RWPE2 (cell line): ENCODE results near the gene ELFN2.

Experiments
- ATAC-seq: fragments of 200-7000 bp; cut with Tn5 transposase; 3 replicates; pipeline ENCODE4 v1.9.1; 2021; ENCODE audit warnings: low read depth
- DNase-seq: peaks from one replicate; pipeline ENCODE4 v3.0.0-alpha.2; 2020; ENCODE audit warnings: low spot score
- H3K27ac ChIP-seq: fragments of 450-650 bp; 2 replicates; pipeline ENCODE4 v1.5.1; 2017; ENCODE audit warnings: mild to moderate bottlenecking; ENCODE audit not compliant: poor library complexity, severe bottlenecking
- H3K27me3 ChIP-seq: fragments of 250-450 bp; sonication (Bioruptor Pico); 2 replicates; pipeline ENCODE4 v1.5.1; 2021; ENCODE audit warnings: mild to moderate bottlenecking, moderate library complexity; ENCODE audit not compliant: insufficient read depth, poor library complexity, severe bottlenecking
- H3K36me3 ChIP-seq: fragments of 250-450 bp; sonication (Bioruptor Pico); 2 replicates; pipeline ENCODE4 v1.5.1; 2020; ENCODE audit warnings: low read depth, mild to moderate bottlenecking, moderate library complexity
- H3K4me1 ChIP-seq: fragments of 250-450 bp; sonication (Bioruptor Pico); 2 replicates; pipeline ENCODE4 v1.5.1; 2021; ENCODE audit warnings: mild to moderate bottlenecking, moderate library complexity; ENCODE audit not compliant: insufficient read depth, poor library complexity, severe bottlenecking
- H3K4me3 ChIP-seq: fragments of 250-450 bp; sonication (Bioruptor Pico); 2 replicates; pipeline ENCODE4 v1.5.1; 2021; ENCODE audit warnings: mild to moderate bottlenecking, moderate library complexity; ENCODE audit not compliant: severe bottlenecking
- H3K9me3 ChIP-seq: fragments of 250-450 bp; sonication (Bioruptor Pico); 2 replicates; pipeline ENCODE4 v1.5.1; 2021; ENCODE audit warnings: mild to moderate bottlenecking, moderate library complexity; ENCODE audit not compliant: severe bottlenecking
- TF ChIP-seq, protein P1 (sequence below): fragments of 450-650 bp; IDR thresholded peaks from one replicate; pipeline ENCODE4 v1.5.1; 2017; ENCODE audit warnings: mild to moderate bottlenecking, moderate library complexity; ENCODE audit not compliant: poor library complexity, severe bottlenecking

Gene ELFN2

DNA sequence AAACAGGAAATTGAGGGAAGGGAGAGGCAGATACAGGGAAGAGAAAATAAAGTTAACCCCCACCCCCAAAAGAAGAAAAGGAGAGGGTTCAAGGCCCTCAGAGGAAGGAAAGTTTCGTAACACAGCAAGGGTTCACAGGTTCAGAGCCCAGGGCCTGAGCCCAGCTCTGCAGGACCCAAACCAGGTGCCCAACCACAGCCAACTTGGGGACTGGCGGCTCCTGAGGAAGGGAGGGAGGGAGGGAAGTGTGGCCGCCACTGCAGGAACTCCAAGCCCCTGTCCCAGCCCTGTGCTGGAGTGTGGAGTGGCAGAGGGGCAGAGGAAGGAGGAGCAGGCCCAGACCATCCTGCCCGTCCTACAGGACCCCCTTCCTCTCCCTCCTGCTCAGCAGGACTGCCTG lies 59.2 kb downstream of the ELFN2 start:
- no peaks in the 10 kb centered on the region for H3K4me1 ChIP-seq
- H3K9me3 ChIP-seq: no peaks in the 10 kb centered on the region
- DNase-seq: no peak
- no peaks in the 10 kb centered on the region for H3K36me3 ChIP-seq
- ATAC-seq: no peak
- H3K27ac ChIP-seq: no peak overlapping the region
- H3K27me3 ChIP-seq: no peaks in the 10 kb centered on the region
- H3K4me3 ChIP-seq: no peak overlapping the region
- TF ChIP-seq, protein P1, sequence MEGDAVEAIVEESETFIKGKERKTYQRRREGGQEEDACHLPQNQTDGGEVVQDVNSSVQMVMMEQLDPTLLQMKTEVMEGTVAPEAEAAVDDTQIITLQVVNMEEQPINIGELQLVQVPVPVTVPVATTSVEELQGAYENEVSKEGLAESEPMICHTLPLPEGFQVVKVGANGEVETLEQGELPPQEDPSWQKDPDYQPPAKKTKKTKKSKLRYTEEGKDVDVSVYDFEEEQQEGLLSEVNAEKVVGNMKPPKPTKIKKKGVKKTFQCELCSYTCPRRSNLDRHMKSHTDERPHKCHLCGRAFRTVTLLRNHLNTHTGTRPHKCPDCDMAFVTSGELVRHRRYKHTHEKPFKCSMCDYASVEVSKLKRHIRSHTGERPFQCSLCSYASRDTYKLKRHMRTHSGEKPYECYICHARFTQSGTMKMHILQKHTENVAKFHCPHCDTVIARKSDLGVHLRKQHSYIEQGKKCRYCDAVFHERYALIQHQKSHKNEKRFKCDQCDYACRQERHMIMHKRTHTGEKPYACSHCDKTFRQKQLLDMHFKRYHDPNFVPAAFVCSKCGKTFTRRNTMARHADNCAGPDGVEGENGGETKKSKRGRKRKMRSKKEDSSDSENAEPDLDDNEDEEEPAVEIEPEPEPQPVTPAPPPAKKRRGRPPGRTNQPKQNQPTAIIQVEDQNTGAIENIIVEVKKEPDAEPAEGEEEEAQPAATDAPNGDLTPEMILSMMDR: no peak

DNA sequence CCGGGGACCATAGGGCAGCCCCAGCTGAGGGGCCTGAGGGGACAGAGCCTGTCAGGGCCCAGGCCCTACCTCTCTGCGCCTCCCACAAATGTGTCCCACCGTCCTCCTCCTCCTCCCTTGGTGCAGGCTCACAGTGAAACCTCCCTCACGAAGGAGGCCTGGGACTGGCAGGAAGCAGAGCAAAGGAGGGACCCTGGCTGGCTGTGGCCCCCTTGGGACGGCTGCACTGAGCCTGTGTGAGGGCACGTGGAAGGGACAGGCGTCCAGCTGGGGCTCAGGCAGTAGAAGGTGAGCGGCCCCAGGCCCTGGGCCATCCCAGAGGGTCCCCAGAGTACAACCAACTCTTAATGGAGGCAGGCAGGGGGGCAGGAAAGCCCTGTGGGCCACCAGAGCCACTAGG lies 60.7 kb downstream of the ELFN2 start:
- no peaks in the 10 kb centered on the region for H3K27me3 ChIP-seq
- H3K9me3 ChIP-seq: no peaks in the 10 kb centered on the region
- TF ChIP-seq, protein P1: no peak
- no peak overlapping the region for H3K27ac ChIP-seq
- ATAC-seq (no peak), DNase-seq (no peak)
- no peaks in the 10 kb centered on the region for H3K4me1 ChIP-seq
- no peaks in the 10 kb centered on the region for H3K36me3 ChIP-seq
- H3K4me3 ChIP-seq: no peak overlapping the region

DNA sequence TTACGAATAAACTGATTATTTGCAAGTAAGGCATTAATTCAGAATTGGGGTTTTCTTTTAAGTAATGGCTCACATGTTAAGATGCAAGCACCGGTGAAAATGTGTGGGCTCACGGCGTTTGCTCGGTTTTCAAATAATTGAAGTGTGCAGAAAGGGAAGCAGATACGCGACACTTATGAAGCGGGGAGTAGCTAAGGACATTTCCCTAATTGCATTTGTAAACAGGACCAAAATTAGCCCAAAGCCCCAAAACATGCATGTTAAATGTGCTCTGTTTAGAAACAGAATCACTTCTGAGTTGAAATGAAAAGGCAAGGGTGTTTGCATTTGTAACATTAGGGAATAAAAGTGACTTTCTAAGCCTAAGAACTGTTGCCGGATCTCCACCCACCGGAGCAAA lies 61.3 kb downstream of the ELFN2 start:
- H3K36me3 ChIP-seq: no peaks in the 10 kb centered on the region
- no peaks in the 10 kb centered on the region for H3K9me3 ChIP-seq
- ATAC-seq (no peak), DNase-seq (no peak)
- no peaks in the 10 kb centered on the region for H3K27me3 ChIP-seq
- H3K4me1 ChIP-seq: no peaks in the 10 kb centered on the region
- H3K4me3 ChIP-seq: no peak overlapping the region
- TF ChIP-seq, protein P1: no peak
- no peak overlapping the region for H3K27ac ChIP-seq

DNA sequence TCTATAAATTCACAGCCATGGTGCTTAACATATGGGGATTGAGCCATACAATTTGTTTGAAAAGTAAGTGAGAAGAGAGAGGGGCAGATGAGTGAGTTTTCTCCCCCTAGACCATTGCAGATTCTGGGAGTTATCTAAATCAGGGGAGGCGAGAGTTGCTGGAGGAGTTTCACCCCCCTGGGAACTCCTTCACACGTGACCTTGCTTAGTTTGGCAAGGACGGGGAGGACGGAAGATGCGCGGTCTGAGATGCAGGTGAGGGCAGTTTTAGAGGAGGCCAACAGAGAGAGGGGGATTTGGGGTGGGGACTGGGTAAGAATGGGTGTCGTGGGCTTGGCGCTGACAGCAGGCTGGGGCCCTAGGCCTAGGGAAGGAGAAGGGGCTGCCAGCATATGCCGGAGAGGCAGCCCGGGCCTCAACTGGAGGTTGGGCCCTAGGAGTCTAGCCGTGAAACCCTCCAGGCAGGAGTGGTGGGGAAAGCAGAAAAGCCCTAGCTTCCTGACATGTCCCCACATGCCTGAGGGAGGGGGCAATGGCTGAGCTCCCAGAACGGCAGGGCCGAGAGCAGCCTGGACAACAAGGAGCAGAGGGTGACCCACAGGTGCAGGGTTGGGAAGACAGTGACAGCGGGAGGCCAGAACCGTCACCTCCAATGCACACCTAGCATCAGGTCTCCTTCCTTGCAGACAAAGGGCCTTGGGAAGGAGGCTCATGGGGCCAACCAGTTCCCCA lies 63.9 kb downstream of the ELFN2 start:
- Histone ChIP-seq H3K27me3 (no peaks in the 10 kb centered on the region), H3K9me3 (no peaks in the 10 kb centered on the region), H3K27ac (no peak overlapping the region), H3K4me1 (no peaks in the 10 kb centered on the region), H3K36me3 (no peaks in the 10 kb centered on the region), H3K4me3 (no peak overlapping the region)
- DNase-seq: no peak
- ATAC-seq: no peak
- TF ChIP-seq, protein P1: no peak

DNA sequence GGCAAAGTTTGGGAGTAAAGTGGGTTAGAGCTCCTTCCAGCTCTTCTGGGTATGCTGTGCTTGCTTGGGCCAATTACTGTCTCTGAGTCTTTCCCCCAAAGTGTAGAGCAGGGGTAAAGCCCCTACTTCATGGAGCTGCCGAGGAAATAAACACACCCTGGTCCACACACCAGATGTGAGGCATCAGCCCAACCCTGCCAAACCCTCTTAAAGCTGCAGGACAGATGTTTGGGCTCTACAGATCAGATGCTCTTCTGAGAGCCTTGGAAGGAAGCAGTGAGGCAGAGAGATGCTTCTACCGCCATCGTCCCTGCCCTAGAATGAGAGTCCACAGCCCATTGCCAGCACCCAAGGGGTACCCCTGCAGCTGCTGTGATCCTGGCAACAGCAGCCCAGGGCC lies 64.7 kb downstream of the ELFN2 start:
- no peak overlapping the region for H3K4me3 ChIP-seq
- H3K27ac ChIP-seq: no peak overlapping the region

More for the DNA sequence above, 64.7 kb downstream of the ELFN2 start:
- ATAC-seq (no peak), DNase-seq (no peak)
- Histone ChIP-seq H3K36me3 (no peaks in the 10 kb centered on the region), H3K9me3 (no peaks in the 10 kb centered on the region), H3K27me3 (no peaks in the 10 kb centered on the region), H3K4me1 (no peaks in the 10 kb centered on the region)
- TF ChIP-seq, protein P1: no peak
